B cell (primary cell): ENCODE measurements around the gene CER1. TPM values are rescaled to one million over a fixed set of nuclear protein-coding genes. Genes with fewer than 3 reads are reported as not detected.

Experiments used
- ATAC-seq: fragments of 200-7000 bp; cut with Tn5 transposase; one replicate; pipeline ENCODE4 v1.10.0; 2021; ENCODE audit warnings: low read depth, mild to moderate bottlenecking, moderate number of reproducible peaks, moderate library complexity
- CTCF ChIA-PET: fragments of 350-600 bp; sonication (Branson Sonifier 250); formaldehyde crosslinking; loops from one replicate; lab custom pipeline; 2021; ENCODE audit warnings: antibody characterized with exemption, inconsistent platforms; lab: Charles Lee
- POLR2A ChIA-PET: fragments of 350-600 bp; sonication (Branson Sonifier 250); formaldehyde crosslinking; loops from one replicate; lab custom pipeline; 2021; ENCODE audit warnings: antibody characterized with exemption; lab: Charles Lee
- DNase-seq: peaks from one replicate; pipeline ENCODE4 v3.0.0; 2013
- H2AFZ ChIP-seq: 2 replicates; pipeline ENCODE4 v1.6.1; 2012; ENCODE audit warnings: mild to moderate bottlenecking, low read depth, low read length; ENCODE audit not compliant: insufficient read depth, poor library complexity, severe bottlenecking
- H3K27ac ChIP-seq, 2 donors: 1 replicate in 1 of 2; 2 replicates in 1 of 2; pipeline ENCODE4 v1.5.1; 2012 to 2013; ENCODE audit warnings: low read length in 2 of 2, mild to moderate bottlenecking in 2 of 2, moderate library complexity in 1 of 2
- H3K27me3 ChIP-seq, 4 experiments: fragments of 200-600 bp in 1 of 4; sonication (generic) in 1 of 4; replicated peaks in 1 of 4; 1 replicate in 2 of 4; 2 replicates in 2 of 4; pipeline versions ENCODE4 v1.6.1 to v1.7.0; 2013 to 2016; ENCODE audit warnings: low read length in 3 of 4, mild to moderate bottlenecking in 2 of 4, mixed read lengths in 1 of 4, moderate library complexity in 1 of 4; ENCODE audit not compliant: insufficient read depth in 4 of 4, control insufficient read depth in 3 of 4; ENCODE audit errors: control extremely low read depth in 1 of 4
- H3K36me3 ChIP-seq, 2 experiments: replicated peaks in 1 of 2; 1 replicate in 1 of 2; 2 replicates in 1 of 2; pipeline versions ENCODE4 v1.6.1 to v1.7.1; 2013; ENCODE audit warnings: low read length in 1 of 2; ENCODE audit not compliant: insufficient read depth in 2 of 2, control insufficient read depth in 1 of 2; ENCODE audit errors: control extremely low read depth in 1 of 2, extremely low read depth in 1 of 2
- H3K4me1 ChIP-seq, 2 donors: fragments of 200-600 bp in 1 of 2; sonication (generic) in 1 of 2; 1 replicate in 1 of 2; 2 replicates in 1 of 2; pipeline versions ENCODE4 v1.5.1 to v1.6.1; 2013 to 2017; ENCODE audit warnings: low read length in 2 of 2; ENCODE audit not compliant: control insufficient read depth in 2 of 2, insufficient read depth in 2 of 2
- H3K4me2 ChIP-seq: replicated peaks from 2 replicates; pipeline ENCODE3; 2012; ENCODE audit warnings: mild to moderate bottlenecking, low read depth, low read length; ENCODE audit not compliant: poor library complexity, severe bottlenecking
- H3K4me3 ChIP-seq, 5 experiments: fragments of 200-600 bp in 1 of 5; sonication (generic) in 1 of 5; 1 replicate in 3 of 5; 2 replicates in 2 of 5; pipeline versions ENCODE4 v1.5.1 to v1.7.0; 2011 to 2016; ENCODE audit warnings: low read length in 4 of 5, mild to moderate bottlenecking in 4 of 5, low read depth in 2 of 5, control low read depth in 1 of 5, moderate library complexity in 1 of 5; ENCODE audit not compliant: insufficient read depth in 1 of 5; ENCODE audit errors: control extremely low read depth in 1 of 5, extremely low read depth in 1 of 5
- H3K79me2 ChIP-seq: fragments of 200-600 bp; sonication (generic); one replicate; pipeline ENCODE4 v1.6.0; 2016; ENCODE audit warnings: low read length; ENCODE audit not compliant: control insufficient read depth, insufficient read depth
- H3K9ac ChIP-seq: fragments of 200-600 bp; sonication (generic); 2 replicates; pipeline ENCODE4 v1.6.1; 2017; ENCODE audit warnings: mild to moderate bottlenecking, low read length, moderate library complexity
- H3K9me3 ChIP-seq, 3 donors: one replicate each; pipeline versions ENCODE4 v1.6.1 to v1.7.1; 2013; ENCODE audit warnings: low read length in 2 of 3; ENCODE audit not compliant: control insufficient read depth in 2 of 3, insufficient read depth in 1 of 3; ENCODE audit errors: control extremely low read depth in 1 of 3
- H4K20me1 ChIP-seq: 2 replicates; pipeline ENCODE4 v1.6.0; 2012; ENCODE audit warnings: mild to moderate bottlenecking, low read length; ENCODE audit not compliant: insufficient read depth, control insufficient read depth, poor library complexity, severe bottlenecking
- H3K27ac Mint-ChIP-seq: one replicate; pipeline ENCODE4 v1.8.0; 2021; ENCODE audit warnings: mixed read lengths
- H3K27me3 Mint-ChIP-seq: one replicate; pipeline ENCODE4 v1.8.0; 2021; ENCODE audit warnings: mixed read lengths
- H3K4me1 Mint-ChIP-seq: one replicate; pipeline ENCODE4 v1.8.0; 2021; ENCODE audit warnings: mixed read lengths
- H3K4me3 Mint-ChIP-seq: one replicate; pipeline ENCODE4 v1.8.0; 2021; ENCODE audit warnings: mixed read lengths
- H3K9me3 Mint-ChIP-seq: one replicate; pipeline ENCODE4 v1.8.0; 2022; ENCODE audit warnings: mixed read lengths; ENCODE audit not compliant: insufficient read depth
- CTCF ChIP-seq: fragments of 200-600 bp; IDR thresholded peaks from one replicate; pipeline ENCODE4 v1.8.0; 2022; ENCODE audit warnings: antibody characterized with exemption, mild to moderate bottlenecking
- EZH2 ChIP-seq: IDR thresholded peaks from 2 replicates; pipeline ENCODE4 v1.6.1; 2012; ENCODE audit warnings: borderline replicate concordance, low read depth, mild to moderate bottlenecking, moderate library complexity, low read length; ENCODE audit not compliant: insufficient read depth, poor library complexity, severe bottlenecking
- whole genome bisulfite sequencing: methylation state at CpG from one replicate; pipeline ENCODE4 v1.1.5; 2013; ENCODE audit warnings: missing lambda C conversion rate; ENCODE audit not compliant: insufficient coverage; 5-methylcytosine and 5-hydroxymethylcytosine counted together
- intact Hi-C: fragments of 100-400 bp; cut with micrococcal nuclease; formaldehyde crosslinking; loops from one replicate; pipeline ENCODE4 v1.10.0; 2022
- polyA plus RNA-seq: library from polyadenylated mRNA; depleted of rRNA; stranded (reverse); fragments of >200 nt; gene quantifications from 2 replicates; pipeline ENCODE4 v1.2.3, GENCODE V29; 2012
- total RNA-seq, 2 donors: library from RNA; stranded (reverse); fragments of 120-200 nt in 1 of 2; gene quantifications; 1 replicate in 1 of 2; 2 replicates in 1 of 2; pipeline versions ENCODE4 v1.2.3 to v1.2.4, GENCODE V29; 2013 to 2022

Gene CER1
- total and polyA plus RNA-seq, 2 donors (not counting 1 experiment from before 2014, with no cell fraction given): not detected

- intact Hi-C loops: no loop called here
- ATAC-seq: no peak
- Histone ChIP-seq H3K27me3 (peaks cover 0 to 12% (median 3%) of the 10 kb centered on the region in 4 experiments), H3K4me2 (no peak overlapping the region), H3K4me1 (peaks cover 7 to 9% of the 10 kb centered on the region in 2 donors), H3K4me3 (no peak overlapping the region), H3K9ac (no peak overlapping the region), H3K79me2 (no peaks in the 10 kb centered on the region), H3K27ac (no peak overlapping the region), H4K20me1 (no peaks in the 10 kb centered on the region), H3K36me3 (no peaks in the 10 kb centered on the region), H3K9me3 (peaks cover 0 to 2% (median 2%) of the 10 kb centered on the region in 3 donors), H2AFZ (no peak overlapping the region)
- TF ChIP-seq CTCF (no peak), EZH2 (no peak)
- Mint-ChIP-seq H3K27me3 (peaks cover 20% of the 10 kb centered on the region), H3K4me1 (peaks cover 10% of the 10 kb centered on the region), H3K27ac (no peak overlapping the region), H3K4me3 (no peak overlapping the region), H3K9me3 (peaks cover under 1% of the 10 kb centered on the region)
- no peak for DNase-seq
- WGBS: no CpG with 5 or more reads among the region's 4 CpGs
- POLR2A ChIA-PET: no interaction called here
- CTCF ChIA-PET: no interaction called here
These were observed 7.4 kb downstream of the CER1 start for GRCh38 chr9:14715102-14715501.

GRCh38 chr9:14713187-14713767 is 9.3 kb downstream of the CER1 start:
- H2AFZ ChIP-seq: no peak overlapping the region
- peaks cover 11% of the 10 kb centered on the region for H3K27me3 Mint-ChIP-seq
- H3K27ac ChIP-seq: no peak overlapping the region
- peaks cover 0 to 4% (median 0%) of the 10 kb centered on the region in 3 donors for H3K9me3 ChIP-seq
- TF ChIP-seq EZH2 (no peak), CTCF (no peak)
- whole genome bisulfite sequencing: no CpG with 5 or more reads among the region's 3 CpGs
- no peak overlapping the region for H3K4me3 ChIP-seq
- H3K4me3 Mint-ChIP-seq: no peak overlapping the region
- peaks cover 2% of the 10 kb centered on the region for H3K9me3 Mint-ChIP-seq
- no peaks in the 10 kb centered on the region for H4K20me1 ChIP-seq
- no peak overlapping the region for H3K27ac Mint-ChIP-seq
- H3K4me2 ChIP-seq: peak overlapping the region; percentile 27
- intact Hi-C loops: no loop called here
- H3K27me3 ChIP-seq: peaks cover 0 to 15% (median 0%) of the 10 kb centered on the region in 4 experiments
- H3K4me1 Mint-ChIP-seq: peaks cover 10% of the 10 kb centered on the region
- no peak for DNase-seq
- H3K4me1 ChIP-seq: peaks cover 7 to 9% of the 10 kb centered on the region in 2 donors
- H3K79me2 ChIP-seq: no peaks in the 10 kb centered on the region
- H3K9ac ChIP-seq: no peak overlapping the region
- ChIA-PET CTCF (no interaction called here), POLR2A (no interaction called here)
- no peaks in the 10 kb centered on the region for H3K36me3 ChIP-seq
- ATAC-seq: no peak
